Stimulated activated CD8-positive, alpha-beta memory T cell treated with anti-CD3 and anti-CD28 coated beads, Interleukin-4, amount 100 ng/mL, for 24 hours (primary cell): Measurements from ENCODE around the gene CTIF.

Experiments
- DNase-seq: peaks from one replicate; pipeline ENCODE4 v3.0.0-alpha.2; 2020; ENCODE audit warnings: low read depth

CTIF gene

GRCh38 chr18:48789259-48789812 lies 250.5 kb downstream of the CTIF start:
- DNase-seq, result no peak

- no peak for DNase-seq
These were observed 251.5 kb downstream of the CTIF start for GRCh38 chr18:48790226-48790863.

GRCh38 chr18:48790869-48791635 lies 252.2 kb downstream of the CTIF start:
- no peak for DNase-seq

GRCh38 chr18:48791636-48792105 lies 252.8 kb downstream of the CTIF start:
- no peak for DNase-seq

- DNase-seq, result no peak
These were observed 253.3 kb downstream of the CTIF start for GRCh38 chr18:48792141-48792540.

- no peak for DNase-seq
These were observed 254.0 kb downstream of the CTIF start for GRCh38 chr18:48792611-48793380.

GRCh38 chr18:48794251-48794970 lies 255.6 kb downstream of the CTIF start:
- DNase-seq, result no peak

- DNase-seq, result no peak
These were observed 256.9 kb downstream of the CTIF start for GRCh38 chr18:48795696-48796095.

GRCh38 chr18:48796491-48797205 lies 257.8 kb downstream of the CTIF start:
- DNase-seq, result no peak

- DNase-seq, result no peak
These were observed 259.0 kb downstream of the CTIF start for GRCh38 chr18:48797841-48798255.

GRCh38 chr18:48798334-48799245 lies 259.8 kb downstream of the CTIF start:
- no peak for DNase-seq

- DNase-seq, result no peak
These were observed 261.0 kb downstream of the CTIF start for GRCh38 chr18:48799724-48800315.

GRCh38 chr18:48800466-48800865 lies 261.6 kb downstream of the CTIF start:
- no peak for DNase-seq

- DNase-seq, result no peak
These were observed 262.3 kb downstream of the CTIF start for GRCh38 chr18:48800876-48801727.

- no peak for DNase-seq
These were observed 263.1 kb downstream of the CTIF start for GRCh38 chr18:48801728-48802542.

- no peak for DNase-seq
These were observed 263.9 kb downstream of the CTIF start for GRCh38 chr18:48802543-48803290.

- DNase-seq, result no peak
These were observed 264.7 kb downstream of the CTIF start for GRCh38 chr18:48803518-48803917.
